ENCODE measurements around the gene YY1. TPM values are rescaled to one million over a fixed set of nuclear protein-coding genes. Genes with fewer than 3 reads are reported as not detected.

Gene YY1
- total and polyA plus RNA-seq, 2 of the 4 experiments (the other 2 are of a cell fraction) = 21.7 to 29.9 TPM

- Histone ChIP-seq H2AK5ac (ENCODE audit: low read depth, low read length) (peak overlapping the region; percentile 76), H2BK5ac (ENCODE audit: low read depth, low read length, poor library complexity, severe bottlenecking) (peak overlapping the region; percentile 84), H4K20me1 (ENCODE audit: insufficient read depth, low read length) (peaks cover 31% of the 10 kb centered on the region), H3K23ac (ENCODE audit: low read depth, low read length) (peak overlapping the region; percentile 89), H3K4me1 (ENCODE audit: control insufficient read depth, insufficient read depth, low read length) (peaks cover 15% of the 10 kb centered on the region; the same call in 1 of the 2 replicates), H3K4me3 (ENCODE audit: insufficient read depth, low read depth, low read length) (peak overlapping the region; percentile 88), H2AK9ac (replicated peaks; ENCODE audit: low read depth, low read length, poor library complexity) (peak overlapping the region; percentile 98), H3K27ac (ENCODE audit: insufficient read depth, low read length) (peak overlapping the region; percentile 88), H3K56ac (ENCODE audit: extremely low read depth, insufficient read depth, low read length) (peak overlapping the region; percentile 49), H3K27me3 (ENCODE audit: control insufficient read depth, insufficient read depth, low read length) (no peaks in the 10 kb centered on the region), H3K36me3 (ENCODE audit: control insufficient read depth, insufficient read depth, low read length) (peaks cover 7% of the 10 kb centered on the region; the same call in 1 of the 2 replicates), H4K5ac (ENCODE audit: low read depth, low read length) (peak overlapping the region; percentile 90), H2AFZ (replicated peaks; ENCODE audit: low read length, poor library complexity) (peak overlapping the region; percentile 98), H3K9me1 (ENCODE audit: insufficient read depth, low read length) (peaks cover 4% of the 10 kb centered on the region), H3K14ac (replicated peaks; ENCODE audit: low read depth, low read length) (peak overlapping the region; percentile 90), H3K4ac (ENCODE audit: low read depth, low read length) (peak overlapping the region; percentile 79), H3K79me1 (ENCODE audit: low read depth in 1 of 2, low read length in 2 of 2) (peaks cover 12 to 55% of the 10 kb centered on the region in 2 experiments), H4K8ac (ENCODE audit: low read depth in 2 of 2, low read length in 2 of 2) (peak overlapping the region; percentile 79 to 82), H2BK15ac (ENCODE audit: low read depth, low read length) (0 out of 3 replicates have a peak overlapping the region, but pooled peaks have one; percentile 41), H2BK120ac (ENCODE audit: low read depth, low read length) (peak overlapping the region; percentile 52), H3K4me2 (ENCODE audit: low read depth, low read length) (peak overlapping the region; percentile 94), H3K9me3 (ENCODE audit: control insufficient read depth, insufficient read depth, low read length) (no peaks in the 10 kb centered on the region), H4K91ac (ENCODE audit: insufficient read depth, low read depth, low read length) (peak overlapping the region; percentile 79), H3K9ac (ENCODE audit: low read depth, low read length) (peak overlapping the region; percentile 92), H3K18ac (ENCODE audit: low read depth, low read length) (peak overlapping the region; percentile 42), H2BK20ac (ENCODE audit: low read depth, low read length) (no peak overlapping the region; the same call in 1 of the 2 replicates)
- peak; percentile 17 for DNase-seq
- no peak for TF ChIP-seq ELK1 (IDR thresholded peaks at IDR 0.05; ENCODE audit: borderline replicate concordance, low read depth, low read length)
- TF ChIP-seq MXI1 (IDR thresholded peaks at IDR 0.05; ENCODE audit: borderline replicate concordance, low read depth, low read length) = 0 out of 2 replicates have a peak, but pooled peaks have one; percentile 6
- TF ChIP-seq CTCF (conservative IDR thresholded peaks at IDR 0.05; ENCODE audit: low read depth, low read length) = no peak
- dilution Hi-C loops (cut with HindIII; ENCODE audit: low sequenced_read_pairs, unreplicated experiment) (no loop called here), intact Hi-C loops (cut with micrococcal nuclease) (loop anchor here (2.0 to 5.0 kb wide), 3 partner anchors 35 to 70 kb away; partner anchors contain the start of gene WDR25), in situ Hi-C loops (cut with MboI; ENCODE audit: low sequenced_read_pairs) (no loop called here)
- BruUV-seq (replicated peaks) = no TSS peak
- peak; percentile 3 for ATAC-seq (ENCODE audit: low read depth)
- ChIA-PET POLR2A (ENCODE audit: unreplicated experiment) (no interaction called here), CTCF (no interaction called here)
- 15% methylated on average over 13 of the region's 49 CpGs; no CpG with 5 or more reads in 1 of the 2 experiments for WGBS, 2 experiments (ENCODE audit: extremely low coverage in 2 of 2, insufficient read length in 1 of 2)
These were observed 68.2 kb downstream of the YY1 start for GRCh38 chr14:100306998-100307765.
